ENCODE results near the gene DNASE1L2. TPM values are rescaled to one million over a fixed set of nuclear protein-coding genes. Genes with fewer than 3 reads are reported as not detected.

The DNASE1L2 gene
- total and polyA plus RNA-seq, 2 experiments from 2014 or later: 0.23 to 0.80 TPM

DNA sequence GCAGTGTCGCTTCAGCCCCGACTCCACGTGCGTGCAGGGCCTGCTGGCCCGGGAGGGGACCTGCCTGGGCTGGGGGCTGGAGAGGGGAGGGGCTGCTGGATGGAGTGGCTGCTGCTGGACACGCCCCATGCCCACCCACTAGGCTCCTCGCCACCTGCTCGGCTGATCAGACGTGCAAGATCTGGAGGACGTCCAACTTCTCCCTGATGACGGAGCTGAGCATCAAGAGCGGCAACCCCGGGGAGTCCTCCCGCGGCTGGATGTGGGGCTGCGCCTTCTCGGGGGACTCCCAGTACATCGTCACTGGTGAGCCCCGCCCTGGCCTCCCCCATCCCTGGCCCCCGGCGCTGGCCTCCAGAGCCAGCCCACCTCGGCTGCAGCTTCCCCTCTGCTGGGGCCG lies 27.9 kb upstream of the DNASE1L2 start:
- Histone ChIP-seq H3K36me3 (replicated peaks; ENCODE audit: insufficient read depth, low read depth) (no peaks in the 10 kb centered on the region), H3K27me3 (no peaks in the 10 kb centered on the region), H3K4me2 (no peak overlapping the region), H3K4me3 (no peak overlapping the region), H4K20me1 (ENCODE audit: insufficient read depth, poor library complexity, severe bottlenecking) (peaks cover 6% of the 10 kb centered on the region), H3K27ac (no peak overlapping the region), H3K9me3 (ENCODE audit: low read depth) (no peaks in the 10 kb centered on the region), H3K79me2 (peaks cover 23% of the 10 kb centered on the region), H3K4me1 (ENCODE audit: insufficient read depth) (peaks cover 15% of the 10 kb centered on the region), H3K9me2 (replicated peaks; ENCODE audit: insufficient read depth) (no peaks in the 10 kb centered on the region), H2AFZ (no peak overlapping the region)
- no peak for DNase-seq (ENCODE audit: low spot score)
- 85% methylated on average over 7 of the region's 23 CpGs for WGBS (ENCODE audit: low lambda C conversion rate, missing lambda C conversion rate)
- TF ChIP-seq CTCF (IDR thresholded peaks at IDR 0.05; ENCODE audit: poor library complexity) (no peak), EZH2 (IDR thresholded peaks at IDR 0.05; ENCODE audit: borderline replicate concordance) (no peak), EZH2phosphoT487 (IDR thresholded peaks at IDR 0.05; ENCODE audit: low read depth, severe bottlenecking, unreplicated experiment) (no peak)

DNA sequence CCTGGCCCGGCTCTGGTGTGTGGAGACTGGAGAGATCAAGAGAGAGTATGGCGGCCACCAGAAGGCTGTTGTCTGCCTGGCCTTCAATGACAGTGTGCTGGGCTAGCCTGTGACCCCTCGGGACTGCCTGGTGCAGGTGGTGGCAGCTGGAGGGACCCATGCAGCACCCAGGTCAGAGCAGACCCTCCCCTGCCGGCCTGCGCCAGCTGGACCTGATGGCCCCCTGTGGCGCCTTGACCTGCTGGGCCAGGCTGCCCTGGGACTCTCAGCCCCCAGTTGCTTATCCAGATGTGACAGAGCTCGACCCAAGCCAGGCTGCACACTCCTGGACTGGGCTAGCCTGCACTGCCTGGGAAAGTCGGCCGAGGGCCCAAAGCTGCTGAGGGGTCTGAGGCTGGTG lies 27.5 kb upstream of the DNASE1L2 start:
- H3K9me2 ChIP-seq (replicated peaks; ENCODE audit: insufficient read depth): no peaks in the 10 kb centered on the region
- no peak overlapping the region for H3K4me2 ChIP-seq
- H3K36me3 ChIP-seq (replicated peaks; ENCODE audit: insufficient read depth, low read depth): no peaks in the 10 kb centered on the region
- no peak for DNase-seq (ENCODE audit: low spot score)
- H3K27ac ChIP-seq: no peak overlapping the region
- TF ChIP-seq CTCF (IDR thresholded peaks at IDR 0.05; ENCODE audit: poor library complexity): no peak
- no peak for TF ChIP-seq EZH2 (IDR thresholded peaks at IDR 0.05; ENCODE audit: borderline replicate concordance)
- no peak for TF ChIP-seq EZH2phosphoT487 (IDR thresholded peaks at IDR 0.05; ENCODE audit: low read depth, severe bottlenecking, unreplicated experiment)
- H2AFZ ChIP-seq: no peak overlapping the region
- H3K4me1 ChIP-seq (ENCODE audit: insufficient read depth): peaks cover 16% of the 10 kb centered on the region
- H3K4me3 ChIP-seq: no peak overlapping the region
- WGBS (ENCODE audit: low lambda C conversion rate, missing lambda C conversion rate): 96% methylated on average over 9 of the region's 9 CpGs
- H4K20me1 ChIP-seq (ENCODE audit: insufficient read depth, poor library complexity, severe bottlenecking): peaks cover 8% of the 10 kb centered on the region
- H3K27me3 ChIP-seq: no peaks in the 10 kb centered on the region
- peaks cover 27% of the 10 kb centered on the region for H3K79me2 ChIP-seq
- H3K9me3 ChIP-seq (ENCODE audit: low read depth): no peaks in the 10 kb centered on the region

- Histone ChIP-seq H3K79me2 (peaks cover 31% of the 10 kb centered on the region), H4K20me1 (ENCODE audit: insufficient read depth, poor library complexity, severe bottlenecking) (peaks cover 8% of the 10 kb centered on the region), H3K4me2 (no peak overlapping the region), H3K4me1 (ENCODE audit: insufficient read depth) (peaks cover 16% of the 10 kb centered on the region), H2AFZ (no peak overlapping the region), H3K27me3 (no peaks in the 10 kb centered on the region), H3K9me3 (ENCODE audit: low read depth) (no peaks in the 10 kb centered on the region), H3K4me3 (no peak overlapping the region), H3K36me3 (replicated peaks; ENCODE audit: insufficient read depth, low read depth) (no peaks in the 10 kb centered on the region), H3K27ac (no peak overlapping the region), H3K9me2 (replicated peaks; ENCODE audit: insufficient read depth) (no peaks in the 10 kb centered on the region)
- TF ChIP-seq EZH2 (IDR thresholded peaks at IDR 0.05; ENCODE audit: borderline replicate concordance) (no peak), EZH2phosphoT487 (IDR thresholded peaks at IDR 0.05; ENCODE audit: low read depth, severe bottlenecking, unreplicated experiment) (no peak), CTCF (IDR thresholded peaks at IDR 0.05; ENCODE audit: poor library complexity) (no peak)
- no peak for DNase-seq (ENCODE audit: low spot score)
- WGBS (ENCODE audit: low lambda C conversion rate, missing lambda C conversion rate): 90% methylated on average over 29 of the region's 29 CpGs
Measured at GRCh38 chr16:2209258-2210008, 26.8 kb upstream of the DNASE1L2 start.

Measured in hepatocyte (in vitro differentiated cells).